PFSK-1 (cell line): Measurements from ENCODE around the gene RAPGEF3.

Experiments used
- POLR2AphosphoS5 ChIP-seq: IDR thresholded peaks from 2 replicates; pipeline ENCODE4 v1.6.1; 2012; ENCODE audit warnings: low read depth, mild to moderate bottlenecking, control low read depth, low read length, moderate library complexity
- REST ChIP-seq, 2 experiments: IDR thresholded peaks; 2 replicates each; pipeline versions ENCODE4 v1.6.1 to v1.8.0; 2011 to 2012; ENCODE audit warnings: low read depth in 2 of 2, low read length in 2 of 2, control low read depth in 1 of 2, inconsistent platforms in 1 of 2, mild to moderate bottlenecking in 1 of 2, moderate library complexity in 1 of 2; ENCODE audit not compliant: insufficient read depth in 1 of 2

GRCh38 chr12:47768323-47768811 lies 9.7 kb upstream of the RAPGEF3 start:
- TF ChIP-seq REST (IDR thresholded peaks at IDR 0.05; ENCODE audit: insufficient read depth in 1 of 2, low read depth in 2 of 2, low read length in 2 of 2) = no peak
- no peak for TF ChIP-seq POLR2AphosphoS5
